GM23338 (cell line): Measurements from ENCODE around the gene TPMT.

ENCODE experiments used
- CREB1 ChIP-seq: fragments of 250-450 bp; sonication (Bioruptor Pico); IDR thresholded peaks from 2 replicates; pipeline ENCODE4 v1.5.0; 2020; ENCODE audit warnings: low read depth, mild to moderate bottlenecking, moderate library complexity
- EZH2 ChIP-seq: fragments of 200-600 bp; sonication (generic); IDR thresholded peaks from one replicate; pipeline ENCODE4 v1.8.0; 2017; ENCODE audit warnings: antibody characterized with exemption, mild to moderate bottlenecking, low read depth; ENCODE audit not compliant: unreplicated experiment
- EZH2phosphoT487 ChIP-seq: fragments of 200-600 bp; sonication (generic); IDR thresholded peaks from one replicate; pipeline ENCODE4 v1.8.1; 2018; ENCODE audit warnings: antibody characterized with exemption; ENCODE audit not compliant: unreplicated experiment
- NANOG ChIP-seq: IDR thresholded peaks from 2 replicates; pipeline ENCODE4 v1.6.1; 2016; ENCODE audit warnings: antibody characterized with exemption, borderline replicate concordance
- POLR2AphosphoS5 ChIP-seq: IDR thresholded peaks from 2 replicates; pipeline ENCODE4 v1.6.1; 2016; ENCODE audit warnings: antibody characterized with exemption, low read depth
- STAT1 ChIP-seq: IDR thresholded peaks from one replicate; pipeline ENCODE4 v1.6.1; 2016; ENCODE audit warnings: antibody characterized with exemption; ENCODE audit not compliant: unreplicated experiment
- TF ChIP-seq, protein P1 (sequence below), 2 experiments: fragments of 200-600 bp in 1 of 2; sonication (generic) in 1 of 2; conservative IDR thresholded peaks; 2 replicates each; pipeline versions ENCODE4 v1.5.1 to v1.6.1; 2016 to 2017; ENCODE audit warnings: antibody characterized with exemption in 2 of 2, low read depth in 2 of 2, mild to moderate bottlenecking in 2 of 2, moderate library complexity in 1 of 2
- TF ChIP-seq, protein P2 (sequence below): IDR thresholded peaks from 2 replicates; pipeline ENCODE4 v1.6.1; 2016; ENCODE audit warnings: antibody characterized with exemption
- TF ChIP-seq, protein P3 (sequence below): IDR thresholded peaks from one replicate; pipeline ENCODE4 v1.6.1; 2018; ENCODE audit warnings: antibody characterized with exemption; ENCODE audit not compliant: unreplicated experiment

DNA sequence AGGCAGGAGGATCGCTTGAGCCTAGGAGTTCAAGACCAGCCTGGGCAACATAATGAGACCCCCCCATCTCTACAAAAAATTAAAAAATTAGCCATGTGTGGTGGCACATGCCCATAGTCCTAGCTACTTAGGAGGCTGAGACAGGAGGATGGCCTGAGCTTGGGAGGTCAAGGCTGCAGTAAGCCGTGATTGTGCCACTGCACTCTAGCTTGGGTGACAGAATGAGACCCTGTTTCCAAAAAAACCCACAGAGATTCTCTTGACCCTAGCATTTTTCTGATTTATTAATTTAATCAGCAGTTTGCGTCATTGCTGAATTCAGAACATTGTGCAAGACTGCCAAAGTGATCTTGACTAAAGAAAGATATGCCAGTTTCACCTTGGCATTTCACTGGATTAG is 37.1 kb upstream of the TPMT start:
- TF ChIP-seq, protein P1, sequence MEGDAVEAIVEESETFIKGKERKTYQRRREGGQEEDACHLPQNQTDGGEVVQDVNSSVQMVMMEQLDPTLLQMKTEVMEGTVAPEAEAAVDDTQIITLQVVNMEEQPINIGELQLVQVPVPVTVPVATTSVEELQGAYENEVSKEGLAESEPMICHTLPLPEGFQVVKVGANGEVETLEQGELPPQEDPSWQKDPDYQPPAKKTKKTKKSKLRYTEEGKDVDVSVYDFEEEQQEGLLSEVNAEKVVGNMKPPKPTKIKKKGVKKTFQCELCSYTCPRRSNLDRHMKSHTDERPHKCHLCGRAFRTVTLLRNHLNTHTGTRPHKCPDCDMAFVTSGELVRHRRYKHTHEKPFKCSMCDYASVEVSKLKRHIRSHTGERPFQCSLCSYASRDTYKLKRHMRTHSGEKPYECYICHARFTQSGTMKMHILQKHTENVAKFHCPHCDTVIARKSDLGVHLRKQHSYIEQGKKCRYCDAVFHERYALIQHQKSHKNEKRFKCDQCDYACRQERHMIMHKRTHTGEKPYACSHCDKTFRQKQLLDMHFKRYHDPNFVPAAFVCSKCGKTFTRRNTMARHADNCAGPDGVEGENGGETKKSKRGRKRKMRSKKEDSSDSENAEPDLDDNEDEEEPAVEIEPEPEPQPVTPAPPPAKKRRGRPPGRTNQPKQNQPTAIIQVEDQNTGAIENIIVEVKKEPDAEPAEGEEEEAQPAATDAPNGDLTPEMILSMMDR (conservative IDR thresholded peaks at IDR 0.05; ENCODE audit: low read depth in 2 of 2) = no peak
- TF ChIP-seq POLR2AphosphoS5 (no peak), NANOG (no peak), CREB1 (CRISPR knock-in tag) (no peak), EZH2 (no peak), EZH2phosphoT487 (no peak), STAT1 (no peak)
- TF ChIP-seq, protein P2, sequence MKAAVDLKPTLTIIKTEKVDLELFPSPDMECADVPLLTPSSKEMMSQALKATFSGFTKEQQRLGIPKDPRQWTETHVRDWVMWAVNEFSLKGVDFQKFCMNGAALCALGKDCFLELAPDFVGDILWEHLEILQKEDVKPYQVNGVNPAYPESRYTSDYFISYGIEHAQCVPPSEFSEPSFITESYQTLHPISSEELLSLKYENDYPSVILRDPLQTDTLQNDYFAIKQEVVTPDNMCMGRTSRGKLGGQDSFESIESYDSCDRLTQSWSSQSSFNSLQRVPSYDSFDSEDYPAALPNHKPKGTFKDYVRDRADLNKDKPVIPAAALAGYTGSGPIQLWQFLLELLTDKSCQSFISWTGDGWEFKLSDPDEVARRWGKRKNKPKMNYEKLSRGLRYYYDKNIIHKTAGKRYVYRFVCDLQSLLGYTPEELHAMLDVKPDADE = no peak
- TF ChIP-seq, protein P3, sequence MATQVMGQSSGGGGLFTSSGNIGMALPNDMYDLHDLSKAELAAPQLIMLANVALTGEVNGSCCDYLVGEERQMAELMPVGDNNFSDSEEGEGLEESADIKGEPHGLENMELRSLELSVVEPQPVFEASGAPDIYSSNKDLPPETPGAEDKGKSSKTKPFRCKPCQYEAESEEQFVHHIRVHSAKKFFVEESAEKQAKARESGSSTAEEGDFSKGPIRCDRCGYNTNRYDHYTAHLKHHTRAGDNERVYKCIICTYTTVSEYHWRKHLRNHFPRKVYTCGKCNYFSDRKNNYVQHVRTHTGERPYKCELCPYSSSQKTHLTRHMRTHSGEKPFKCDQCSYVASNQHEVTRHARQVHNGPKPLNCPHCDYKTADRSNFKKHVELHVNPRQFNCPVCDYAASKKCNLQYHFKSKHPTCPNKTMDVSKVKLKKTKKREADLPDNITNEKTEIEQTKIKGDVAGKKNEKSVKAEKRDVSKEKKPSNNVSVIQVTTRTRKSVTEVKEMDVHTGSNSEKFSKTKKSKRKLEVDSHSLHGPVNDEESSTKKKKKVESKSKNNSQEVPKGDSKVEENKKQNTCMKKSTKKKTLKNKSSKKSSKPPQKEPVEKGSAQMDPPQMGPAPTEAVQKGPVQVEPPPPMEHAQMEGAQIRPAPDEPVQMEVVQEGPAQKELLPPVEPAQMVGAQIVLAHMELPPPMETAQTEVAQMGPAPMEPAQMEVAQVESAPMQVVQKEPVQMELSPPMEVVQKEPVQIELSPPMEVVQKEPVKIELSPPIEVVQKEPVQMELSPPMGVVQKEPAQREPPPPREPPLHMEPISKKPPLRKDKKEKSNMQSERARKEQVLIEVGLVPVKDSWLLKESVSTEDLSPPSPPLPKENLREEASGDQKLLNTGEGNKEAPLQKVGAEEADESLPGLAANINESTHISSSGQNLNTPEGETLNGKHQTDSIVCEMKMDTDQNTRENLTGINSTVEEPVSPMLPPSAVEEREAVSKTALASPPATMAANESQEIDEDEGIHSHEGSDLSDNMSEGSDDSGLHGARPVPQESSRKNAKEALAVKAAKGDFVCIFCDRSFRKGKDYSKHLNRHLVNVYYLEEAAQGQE = no peak
